GM10248 (cell line): ENCODE data around the gene CHST15.

Source experiments
- CTCF ChIA-PET: fragments of 300-600 bp; sonication (Branson Sonifier 250); formaldehyde crosslinking; extraction: SDS; loops from one replicate; lab custom pipeline; 2021; ENCODE audit warnings: antibody characterized with exemption; lab: Yijun Ruan, JAX
- POLR2A ChIA-PET: fragments of 350-650 bp; sonication (Branson Sonifier 250); formaldehyde crosslinking; extraction: SDS; loops from one replicate; lab custom pipeline; 2020; ENCODE audit warnings: antibody characterized with exemption; lab: Yijun Ruan, JAX
- DNase-seq: peaks from one replicate; pipeline ENCODE4 v3.0.0; 2012; ENCODE audit errors: extremely low spot score
- TF ChIP-seq, protein P1 (sequence below): IDR thresholded peaks from 2 replicates; pipeline ENCODE4 v1.5.1; 2012; ENCODE audit warnings: mild to moderate bottlenecking, low read depth; ENCODE audit errors: extremely low read depth, missing control alignments, control extremely low read depth

CHST15 gene

DNA sequence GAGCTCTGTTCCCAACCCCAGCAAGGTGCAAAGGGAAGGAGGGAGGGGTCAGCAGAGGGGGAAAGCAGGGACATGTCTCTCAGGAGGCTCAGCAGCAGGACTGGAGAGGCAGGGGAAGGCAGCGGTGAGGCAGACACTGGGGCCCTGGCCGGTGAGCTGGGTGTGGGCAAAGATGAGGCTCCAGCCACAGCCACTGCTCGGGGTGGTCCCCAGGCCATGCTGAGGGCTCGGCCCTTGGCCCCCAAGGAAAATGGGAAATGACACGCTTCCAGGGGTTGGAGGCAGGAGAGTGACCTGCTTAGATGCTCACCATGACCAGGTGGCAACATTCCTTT, 35.4 kb upstream of the CHST15 start:
- POLR2A ChIA-PET, result no interaction called here
- CTCF ChIA-PET, result no interaction called here
- DNase-seq, result no peak

DNA sequence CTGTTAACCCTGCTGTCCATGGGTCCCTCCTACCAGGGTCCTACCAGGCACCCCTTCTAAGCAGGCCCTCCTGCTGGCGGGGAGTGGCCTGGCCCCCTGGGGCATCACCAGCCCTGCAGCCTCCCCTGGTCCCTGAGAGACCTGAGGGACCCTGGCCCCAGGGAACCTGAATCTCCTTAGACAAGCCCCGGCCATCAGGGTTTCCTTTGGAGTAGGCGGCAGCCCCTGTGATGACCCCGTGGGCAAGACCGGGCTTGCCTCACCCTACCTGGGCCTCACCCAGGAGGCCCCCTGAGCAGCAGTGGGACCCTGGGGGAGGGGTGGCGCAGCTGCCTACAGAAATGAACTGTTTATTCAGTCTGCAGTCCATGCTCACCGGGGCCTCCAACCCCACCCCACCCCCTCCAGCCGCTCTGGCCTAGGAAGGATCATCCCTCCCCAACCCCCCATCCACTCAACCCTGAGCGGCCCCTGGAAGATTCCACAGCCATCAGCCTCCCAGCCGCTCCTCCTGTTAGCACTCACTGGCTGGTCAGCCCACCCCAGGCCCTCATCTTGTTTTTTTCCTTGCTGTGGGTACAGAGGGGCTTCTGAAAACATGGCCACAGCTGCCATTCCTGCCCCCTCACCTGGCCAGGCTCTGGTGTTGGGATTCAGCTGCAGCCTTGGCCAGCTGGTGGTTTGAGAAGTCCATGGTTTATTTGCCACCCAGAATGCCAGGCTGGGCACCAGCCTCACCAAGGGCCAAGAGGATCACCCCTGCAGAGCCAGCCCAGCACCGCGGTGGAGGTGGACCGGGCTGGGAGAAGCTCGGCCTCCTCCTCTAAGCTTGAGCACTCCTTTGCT, 34.8 kb upstream of the CHST15 start:
- ChIA-PET CTCF (interaction anchor here (1.3 kb wide), 1 partner anchor 9 kb away, joined by 3 read pairs; no protein-coding TSS in a partner anchor), POLR2A (no interaction called here)

More for the DNA sequence above, 35.4 kb upstream of the CHST15 start:
- TF ChIP-seq, protein P1, sequence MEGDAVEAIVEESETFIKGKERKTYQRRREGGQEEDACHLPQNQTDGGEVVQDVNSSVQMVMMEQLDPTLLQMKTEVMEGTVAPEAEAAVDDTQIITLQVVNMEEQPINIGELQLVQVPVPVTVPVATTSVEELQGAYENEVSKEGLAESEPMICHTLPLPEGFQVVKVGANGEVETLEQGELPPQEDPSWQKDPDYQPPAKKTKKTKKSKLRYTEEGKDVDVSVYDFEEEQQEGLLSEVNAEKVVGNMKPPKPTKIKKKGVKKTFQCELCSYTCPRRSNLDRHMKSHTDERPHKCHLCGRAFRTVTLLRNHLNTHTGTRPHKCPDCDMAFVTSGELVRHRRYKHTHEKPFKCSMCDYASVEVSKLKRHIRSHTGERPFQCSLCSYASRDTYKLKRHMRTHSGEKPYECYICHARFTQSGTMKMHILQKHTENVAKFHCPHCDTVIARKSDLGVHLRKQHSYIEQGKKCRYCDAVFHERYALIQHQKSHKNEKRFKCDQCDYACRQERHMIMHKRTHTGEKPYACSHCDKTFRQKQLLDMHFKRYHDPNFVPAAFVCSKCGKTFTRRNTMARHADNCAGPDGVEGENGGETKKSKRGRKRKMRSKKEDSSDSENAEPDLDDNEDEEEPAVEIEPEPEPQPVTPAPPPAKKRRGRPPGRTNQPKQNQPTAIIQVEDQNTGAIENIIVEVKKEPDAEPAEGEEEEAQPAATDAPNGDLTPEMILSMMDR, result no peak

DNA sequence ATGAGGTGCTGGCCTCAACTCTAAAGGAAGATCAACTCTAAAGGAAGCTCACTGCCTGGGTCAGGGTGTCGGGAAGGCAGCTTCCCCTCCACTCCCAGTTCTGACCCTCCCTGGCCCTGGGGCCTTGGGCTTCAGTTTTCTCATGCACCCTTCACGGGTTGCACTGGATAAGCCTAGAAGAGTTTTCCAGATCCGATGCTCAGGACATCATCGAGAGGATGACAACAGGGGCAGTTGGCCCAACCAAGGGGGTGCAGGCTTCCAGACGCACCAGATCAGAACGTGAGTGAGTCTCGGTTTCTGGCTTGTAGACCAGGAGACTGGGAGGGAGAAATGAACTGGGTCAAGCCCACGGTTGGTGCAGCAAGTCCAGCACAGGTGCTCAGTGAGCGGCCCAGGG, 34.2 kb upstream of the CHST15 start:
- TF ChIP-seq, protein P1, result no peak
- ChIA-PET CTCF (interaction anchor here (1.3 to 1.6 kb wide), 2 partner anchors 8 to 10 kb away, joined by 3 read pairs; no protein-coding TSS in a partner anchor), POLR2A (no interaction called here)
- DNase-seq, result no peak

More for the DNA sequence above, 34.8 kb upstream of the CHST15 start:
- TF ChIP-seq, protein P1, result no peak
- no peak for DNase-seq

DNA sequence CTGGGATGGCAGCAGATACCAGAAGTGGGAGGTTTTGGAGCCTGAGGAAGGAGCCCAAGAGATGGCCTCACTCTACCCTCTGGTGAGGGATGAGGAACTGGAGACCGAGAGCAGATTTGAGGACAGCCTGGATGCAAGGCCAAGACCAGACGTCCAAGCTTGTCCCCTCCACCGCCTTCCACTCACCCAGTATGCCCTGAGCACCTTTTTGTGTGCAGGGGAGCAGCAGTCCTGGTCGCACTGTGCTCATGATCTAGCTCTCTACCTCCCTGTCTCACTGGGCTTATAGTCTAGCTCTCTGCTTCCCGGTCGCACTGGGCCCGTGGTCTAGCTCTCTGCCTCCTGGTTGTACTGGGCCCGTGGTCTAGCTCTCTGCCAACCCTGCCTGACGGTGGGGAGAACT, 33.6 kb upstream of the CHST15 start:
- CTCF ChIA-PET, result interaction anchor here (1.3 to 1.6 kb wide), 2 partner anchors 8 to 11 kb away, joined by 3 read pairs; no protein-coding TSS in a partner anchor
- TF ChIP-seq, protein P1, result no peak
- POLR2A ChIA-PET, result no interaction called here
- DNase-seq, result no peak

DNA sequence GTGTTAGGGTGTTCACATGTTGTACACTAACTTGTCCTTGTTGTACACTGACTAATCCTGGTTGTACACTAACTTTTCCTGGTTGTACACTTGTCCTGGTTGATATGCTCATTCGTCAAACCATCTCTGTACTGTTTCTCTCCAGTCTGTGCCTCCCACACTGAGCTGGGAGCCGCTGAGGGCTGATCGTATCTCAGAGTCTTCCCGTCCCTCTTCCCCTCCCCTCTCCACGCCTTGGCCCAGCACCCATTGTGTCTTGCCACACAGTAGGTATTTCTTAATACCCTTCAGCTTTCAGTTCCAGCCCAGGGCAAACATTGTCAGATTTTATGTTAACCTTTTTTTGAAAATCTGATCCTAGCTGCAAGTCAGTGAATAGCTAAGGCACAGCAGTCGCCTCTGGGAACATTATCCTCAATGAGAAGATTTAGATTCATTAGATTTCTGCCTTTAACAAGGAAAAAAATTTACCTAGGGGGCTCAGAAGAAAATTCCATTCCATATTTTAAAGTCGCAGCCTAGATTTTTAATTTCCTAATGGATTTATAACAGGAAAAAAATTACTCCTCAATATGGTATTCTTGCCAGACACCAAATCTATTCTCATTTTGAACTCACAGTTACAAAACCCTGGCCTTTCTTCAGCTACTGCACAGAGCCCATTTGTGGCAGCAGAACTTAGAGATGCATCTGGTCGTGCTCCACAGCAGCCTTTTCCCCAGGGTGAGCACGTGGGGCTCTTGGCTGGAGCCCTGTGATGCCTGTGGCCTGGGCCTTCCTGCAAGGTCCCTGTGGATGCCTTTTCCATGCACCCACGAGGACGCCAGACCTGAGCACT, 33.0 kb upstream of the CHST15 start:
- DNase-seq, result no peak
- TF ChIP-seq, protein P1, result no peak
- ChIA-PET CTCF (interaction anchor here (1.6 kb wide), 1 partner anchor 11 kb away, joined by 3 read pairs; no protein-coding TSS in a partner anchor), POLR2A (no interaction called here)
